HG02840 (cell line): ENCODE measurements around the gene DYNC1H1.

Source experiments
- ATAC-seq: cut with Tn5 transposase; IDR thresholded peaks from one replicate; pipeline ENCODE4 v1.9.1; 2021; ENCODE audit warnings: mild to moderate bottlenecking, moderate library complexity, moderate number of reproducible peaks; ENCODE audit not compliant: unreplicated experiment, low FRiP score

The DYNC1H1 gene

DNA sequence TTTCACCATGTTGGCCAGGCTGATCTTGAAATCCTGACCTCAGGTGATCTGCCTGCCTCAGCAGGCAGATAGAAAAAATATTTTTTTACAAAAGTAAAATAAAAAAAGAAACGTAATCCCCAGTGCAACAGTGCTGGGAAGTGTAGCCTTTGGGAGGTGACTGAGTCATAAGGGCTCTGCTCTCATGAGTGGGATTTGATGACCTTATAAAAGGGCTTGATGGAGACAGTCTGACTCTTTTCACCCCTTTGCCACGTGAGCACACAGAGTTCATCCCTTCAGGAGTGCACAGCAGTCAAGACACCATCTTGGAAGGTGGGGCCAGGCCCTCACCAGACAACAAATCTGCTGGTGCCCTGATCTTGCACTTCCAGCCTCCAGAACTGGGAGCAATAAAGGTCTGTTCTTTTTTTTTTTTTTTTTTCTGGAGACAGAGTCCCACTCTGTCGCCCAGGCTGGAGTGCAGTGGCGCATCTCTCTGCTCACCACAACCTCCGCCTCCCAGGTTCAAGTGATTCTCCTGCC is 24.7 kb upstream of the DYNC1H1 start:
- no peak for ATAC-seq

DNA sequence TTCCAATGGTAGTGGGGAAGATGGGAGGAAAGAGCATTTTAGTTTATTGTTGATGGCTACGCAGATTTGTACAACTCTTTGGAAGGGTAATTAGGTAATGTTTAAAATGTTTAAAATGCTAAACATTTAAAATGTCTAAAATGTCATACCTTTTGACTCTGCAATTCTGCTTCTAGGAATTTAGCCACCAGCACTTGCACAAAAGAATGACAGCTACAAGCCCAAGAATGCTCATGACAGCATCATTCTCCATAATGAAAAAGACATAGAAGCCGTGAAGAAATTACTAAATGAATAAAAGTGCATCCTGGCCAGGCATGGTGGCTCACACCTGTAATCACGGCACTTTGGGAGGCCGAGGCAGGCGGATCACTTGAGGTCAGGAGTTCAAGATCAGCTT is 19.9 kb upstream of the DYNC1H1 start:
- no peak for ATAC-seq

DNA sequence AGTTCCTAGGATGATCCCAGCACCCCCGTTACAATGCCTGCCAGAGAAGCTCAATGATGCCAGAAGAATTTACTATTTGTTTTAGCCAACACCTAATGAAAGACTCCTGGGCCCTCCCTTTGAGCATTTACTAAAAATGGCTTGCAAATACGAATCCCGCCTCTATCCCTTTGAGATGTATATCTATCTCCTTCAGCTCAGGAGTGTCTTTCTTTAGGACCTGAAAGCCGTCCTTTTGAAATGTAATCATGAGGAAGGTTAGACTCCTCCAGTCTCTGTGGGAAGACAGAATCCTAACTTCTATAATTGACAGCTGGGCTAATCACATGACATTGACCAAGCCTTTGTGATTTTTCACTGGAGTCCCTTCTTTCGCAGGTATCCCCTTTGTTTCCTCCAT is 19.2 kb upstream of the DYNC1H1 start:
- ATAC-seq, result no peak

DNA sequence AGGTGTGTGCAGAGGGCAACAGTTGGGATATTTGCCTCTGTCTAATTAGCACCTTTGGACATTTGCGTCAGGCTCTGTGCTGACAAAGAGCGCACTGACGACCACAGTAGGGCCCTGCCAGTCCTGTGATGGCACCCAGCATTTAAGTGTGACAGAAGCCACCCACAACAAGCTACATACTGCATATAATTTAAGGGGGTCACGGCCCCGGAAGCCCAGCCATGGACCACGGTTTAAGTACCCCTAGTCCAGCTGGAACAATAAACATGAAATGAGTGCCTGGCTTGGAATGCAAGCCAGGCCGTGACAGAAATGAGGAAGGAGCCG is 16.8 kb upstream of the DYNC1H1 start:
- ATAC-seq, result no peak

DNA sequence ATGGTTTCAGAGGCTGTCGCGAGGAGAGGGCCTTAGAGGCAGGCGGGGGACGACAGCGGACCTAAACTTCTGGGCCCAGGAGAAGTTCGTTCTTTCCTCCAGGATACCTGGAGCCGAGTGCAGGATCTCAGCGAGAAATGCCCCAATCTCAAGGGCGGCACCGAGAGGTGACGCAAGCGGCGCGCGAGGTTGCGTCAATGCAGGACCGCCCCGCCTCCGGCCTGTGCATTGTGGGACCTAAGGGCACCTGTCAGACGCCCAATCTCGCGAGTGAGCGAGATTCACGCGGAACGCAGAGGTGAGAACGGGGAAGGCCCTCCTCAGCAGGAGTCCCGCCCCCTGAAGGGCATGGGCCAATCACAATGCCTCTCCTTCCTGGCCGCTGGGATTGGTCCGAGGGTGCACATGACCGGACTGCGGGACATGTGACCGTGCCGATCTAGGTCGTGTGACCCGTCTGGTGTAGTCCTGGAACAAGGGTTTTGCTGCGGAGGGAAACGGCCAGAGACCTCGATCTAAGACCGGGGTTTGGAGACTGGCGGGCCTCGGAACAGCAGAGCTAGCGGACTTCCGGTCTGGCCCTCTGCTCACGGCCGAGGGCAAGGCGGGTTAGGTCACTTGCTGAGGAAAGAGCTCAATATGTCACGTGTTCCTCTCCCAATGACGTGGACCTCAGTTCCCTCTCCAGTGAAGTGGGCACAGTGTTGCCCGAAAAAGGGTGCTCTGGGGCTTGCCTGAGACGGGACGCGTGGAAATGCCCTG is 16.3 kb upstream of the DYNC1H1 start:
- peak; percentile 95 for ATAC-seq

DNA sequence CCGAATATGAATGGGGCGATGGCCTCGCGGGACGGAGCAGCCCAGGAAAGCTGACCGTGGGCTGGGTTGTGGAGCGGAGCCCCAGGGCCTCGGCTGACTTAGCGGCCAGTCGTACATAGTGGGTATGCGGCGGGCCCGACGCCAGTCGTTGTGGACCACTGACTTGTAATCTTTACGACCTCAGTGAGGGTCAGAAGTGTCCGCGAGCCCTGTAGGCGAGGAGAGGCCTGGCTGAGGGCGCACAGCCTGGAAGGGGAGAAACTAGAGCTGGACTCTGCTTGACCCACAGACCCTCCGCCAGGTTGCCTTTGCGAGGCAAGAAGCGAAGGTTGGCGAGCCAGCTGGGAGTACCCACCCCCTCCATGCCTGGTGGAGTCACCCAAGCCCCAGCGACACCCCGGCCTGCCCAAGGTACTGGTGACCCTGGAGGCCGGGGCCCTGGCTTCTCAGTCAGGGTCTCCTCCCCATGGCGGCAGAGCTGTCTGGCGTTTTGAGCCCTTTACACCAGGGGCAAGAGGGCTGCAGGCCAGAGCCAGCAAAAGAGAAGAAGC is 15.6 kb upstream of the DYNC1H1 start:
- ATAC-seq, result no peak

DNA sequence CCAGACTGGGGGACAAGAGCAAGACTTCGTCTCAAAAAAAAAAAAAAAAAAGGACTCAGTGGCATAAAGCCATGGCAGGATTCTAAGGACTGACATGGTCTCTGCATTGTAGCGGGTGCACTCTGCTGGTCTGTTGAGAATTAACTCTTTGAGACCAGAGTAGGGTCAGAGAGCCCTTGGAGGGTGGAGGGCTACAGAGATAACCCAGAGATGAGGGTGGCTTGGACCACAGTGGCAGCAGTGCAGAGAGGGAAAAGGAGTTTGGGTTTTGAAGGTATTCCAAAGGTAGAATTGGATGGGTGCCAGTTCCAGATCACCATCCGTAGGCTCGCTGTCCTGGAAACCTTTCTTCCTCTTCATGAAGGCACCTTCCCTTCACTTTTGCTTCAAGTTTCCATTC is 14.3 kb upstream of the DYNC1H1 start:
- ATAC-seq, result no peak

DNA sequence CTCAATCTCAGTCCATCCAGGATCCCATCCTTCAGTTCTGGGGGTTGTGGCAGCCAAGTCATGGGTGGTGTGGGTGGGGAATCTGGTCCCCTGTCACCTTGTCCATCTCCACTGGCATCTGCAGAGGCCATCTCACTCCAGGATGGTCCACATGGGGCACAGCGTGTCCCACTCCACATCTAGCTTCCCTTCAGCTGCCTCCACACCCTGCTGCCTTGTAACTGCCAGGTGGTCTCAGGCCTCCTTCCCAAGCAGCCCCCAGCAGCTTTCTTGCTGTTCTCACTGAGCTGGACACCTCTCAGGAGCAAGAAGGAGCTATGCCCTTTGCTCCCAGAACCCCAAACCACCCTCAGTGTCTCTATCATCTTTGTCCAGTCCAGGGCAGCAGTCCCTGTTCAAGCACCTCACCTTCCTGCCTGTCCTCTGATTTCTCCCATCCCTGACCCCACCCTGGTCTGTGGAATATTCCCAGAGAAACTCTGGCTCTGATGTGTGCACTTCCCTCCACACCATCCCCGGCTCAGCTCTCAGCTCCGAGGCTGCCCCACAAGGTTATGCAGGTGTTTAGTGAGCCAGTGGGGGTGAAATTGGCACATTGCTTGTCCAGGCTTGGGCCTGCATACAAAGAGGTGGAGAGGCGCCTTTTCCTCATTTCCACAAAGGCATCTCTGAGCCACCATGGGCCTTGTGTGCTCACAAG is 13.7 kb upstream of the DYNC1H1 start:
- no peak for ATAC-seq

DNA sequence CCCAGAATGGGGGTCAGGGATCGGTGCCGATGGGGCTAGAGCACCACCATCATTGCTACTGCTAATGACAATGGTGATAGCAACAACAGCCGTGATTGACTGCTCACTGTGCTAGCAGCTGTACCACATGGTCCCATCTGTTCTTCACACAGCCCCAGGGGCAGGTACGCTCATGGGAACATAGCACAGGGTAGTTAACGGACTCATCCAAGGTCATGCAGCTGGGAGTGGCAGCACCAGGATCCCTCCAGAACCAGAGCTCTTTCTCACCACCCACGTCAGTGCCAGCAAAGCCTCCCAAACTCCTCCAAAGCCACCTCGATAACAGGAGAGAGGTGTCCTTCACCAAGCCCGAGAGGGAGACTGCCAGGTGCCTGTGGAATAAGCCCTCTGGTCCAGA is 11.2 kb upstream of the DYNC1H1 start:
- no peak for ATAC-seq

DNA sequence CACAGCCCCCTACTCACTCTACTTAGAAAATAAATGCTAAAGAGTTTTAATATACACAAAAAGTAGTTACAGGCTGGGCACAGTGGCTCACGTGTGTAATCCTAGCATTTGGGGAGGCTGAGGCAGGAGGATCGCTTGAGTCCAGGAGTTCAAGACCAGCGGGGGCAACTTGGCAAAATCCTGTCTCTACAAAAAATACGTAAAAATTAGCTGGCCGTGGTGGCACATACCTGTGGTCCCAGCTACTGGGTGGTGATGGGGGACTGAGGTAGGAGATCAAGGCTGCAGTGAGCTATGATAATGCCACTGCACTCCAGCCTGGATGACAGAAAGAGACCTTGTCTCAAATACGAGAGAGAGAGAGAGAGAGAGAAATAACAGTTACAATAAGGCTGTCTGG is 9.9 kb upstream of the DYNC1H1 start:
- ATAC-seq, result no peak

DNA sequence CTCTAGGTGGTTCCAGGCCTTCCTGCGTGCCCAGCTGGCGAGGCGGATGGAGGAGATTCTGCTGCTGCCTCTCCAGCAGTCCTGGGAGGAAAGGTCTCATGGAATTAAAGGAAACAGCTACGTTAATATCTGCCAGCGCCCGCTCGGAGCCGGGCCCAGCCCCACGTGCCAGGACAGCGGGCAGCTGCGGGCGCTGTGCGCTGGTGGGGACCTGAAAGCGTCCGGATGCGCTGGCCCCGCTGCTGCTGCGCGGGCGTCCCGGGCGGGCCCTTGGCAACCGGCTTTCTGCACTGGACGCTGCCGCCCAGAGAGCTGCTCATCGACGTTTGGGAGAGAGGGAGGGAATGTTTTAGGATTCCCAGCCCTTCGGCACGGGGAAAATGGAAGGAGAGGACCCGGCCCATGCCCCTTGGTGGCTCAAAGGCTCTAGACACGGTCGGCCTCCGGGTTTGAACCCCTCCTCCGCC is 8.6 kb upstream of the DYNC1H1 start:
- ATAC-seq, result no peak

DNA sequence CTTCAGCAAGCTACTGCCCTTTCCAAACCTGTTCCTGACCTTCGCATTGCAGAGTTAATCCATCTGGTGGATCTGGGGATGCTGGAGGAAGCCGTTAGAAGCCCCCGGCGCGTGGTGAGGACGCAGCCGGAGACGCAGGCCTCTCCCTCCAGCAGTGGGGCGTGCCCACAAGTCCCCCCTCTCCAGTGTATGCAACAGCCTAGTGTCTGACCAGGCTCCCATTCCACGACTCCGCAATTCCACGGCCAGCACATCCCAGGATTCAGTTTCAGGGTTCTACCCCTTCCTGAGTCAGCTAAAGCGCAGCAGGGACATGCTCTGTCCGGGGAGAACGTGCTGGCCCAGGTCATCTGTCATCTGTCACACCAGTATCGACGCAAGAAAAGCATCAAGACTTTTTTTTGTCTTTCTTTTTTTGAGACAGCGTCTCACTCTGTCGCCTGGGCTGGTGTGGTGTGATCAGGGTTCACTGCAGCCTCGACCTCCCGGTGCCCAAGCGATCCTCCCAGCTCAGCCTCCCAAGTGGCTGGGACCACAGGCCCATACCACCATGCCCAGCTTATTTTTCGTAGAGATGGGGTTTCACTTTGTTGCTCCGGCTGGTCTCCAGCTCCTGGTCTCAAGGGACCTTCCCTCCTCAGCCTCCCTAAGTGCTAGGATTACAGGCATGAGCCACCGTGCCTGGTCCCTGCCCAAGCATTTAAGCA is 8.0 kb upstream of the DYNC1H1 start:
- ATAC-seq, result no peak

DNA sequence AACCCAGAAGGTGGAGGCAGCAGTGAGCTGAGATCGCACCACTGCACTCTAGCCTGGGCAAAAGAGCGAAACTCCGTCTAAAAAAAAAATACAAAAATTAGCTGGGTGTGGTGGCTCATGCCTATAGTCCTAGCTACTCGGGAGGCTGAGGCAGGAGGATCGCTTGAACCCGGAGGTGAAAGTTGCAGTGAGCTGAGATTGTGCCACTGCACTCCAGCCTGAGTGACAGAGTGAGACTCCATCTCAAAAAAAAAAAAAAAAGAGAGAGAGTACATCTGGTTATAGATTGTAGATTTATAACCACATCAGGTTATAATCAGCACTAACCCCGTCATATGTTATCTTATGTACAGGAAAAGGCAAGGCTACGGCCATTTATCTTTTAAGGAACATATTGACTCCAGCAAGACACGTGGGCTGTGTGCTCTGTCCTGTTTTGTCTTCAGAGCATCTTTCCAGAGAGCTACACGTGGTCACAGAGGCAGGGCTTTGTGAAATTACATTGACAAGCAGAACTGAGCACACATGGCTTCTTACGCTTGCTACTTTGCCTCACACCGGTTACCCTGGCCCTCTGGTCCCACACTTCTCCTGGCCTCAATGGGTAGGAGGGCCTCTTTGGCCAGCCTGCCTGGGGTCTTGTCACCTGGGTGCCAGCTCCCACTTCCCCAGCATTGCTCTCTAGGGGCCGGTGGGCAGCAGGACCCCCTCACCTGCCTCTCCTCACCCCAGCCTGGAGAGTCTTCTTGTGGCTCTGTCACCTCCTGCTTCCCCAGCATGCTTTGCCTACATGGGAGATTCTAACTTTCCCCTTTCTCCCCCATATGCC is 6.8 kb upstream of the DYNC1H1 start:
- no peak for ATAC-seq

DNA sequence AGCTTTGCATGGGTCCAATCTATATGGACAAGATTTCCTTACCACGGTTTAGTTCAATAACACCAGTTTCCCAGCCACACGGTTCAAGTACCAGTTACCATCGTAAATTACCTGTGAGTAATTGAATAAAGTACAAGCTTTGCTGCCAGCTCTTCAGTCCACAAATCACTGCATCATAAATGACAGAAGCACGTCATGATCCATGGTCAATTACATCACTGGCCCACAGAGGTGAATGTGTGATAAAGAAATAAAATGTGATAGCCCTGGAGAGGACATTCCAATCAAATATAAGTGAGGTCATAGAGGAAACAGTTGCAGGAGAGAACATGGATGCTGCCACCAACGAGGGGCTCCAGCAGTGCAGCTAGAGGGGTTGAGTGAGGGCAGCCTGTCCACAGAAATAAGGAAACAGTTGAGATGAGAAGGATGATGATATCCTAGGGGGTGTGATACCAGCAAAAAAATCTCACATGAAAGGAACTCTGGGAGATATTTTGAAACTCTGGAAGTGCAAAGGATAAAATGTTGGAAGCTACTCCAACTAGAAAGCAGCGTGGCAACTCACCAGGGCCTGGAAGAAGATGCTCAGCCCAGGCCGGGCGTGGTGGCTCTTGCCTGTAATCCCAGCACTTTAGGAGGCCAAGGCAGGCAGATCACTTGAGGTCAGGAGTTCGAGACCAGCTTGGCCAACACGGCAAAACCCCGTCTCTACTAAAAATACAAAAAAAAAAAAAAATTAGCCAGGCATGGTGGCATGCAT is 5.8 kb upstream of the DYNC1H1 start:
- ATAC-seq, result no peak

DNA sequence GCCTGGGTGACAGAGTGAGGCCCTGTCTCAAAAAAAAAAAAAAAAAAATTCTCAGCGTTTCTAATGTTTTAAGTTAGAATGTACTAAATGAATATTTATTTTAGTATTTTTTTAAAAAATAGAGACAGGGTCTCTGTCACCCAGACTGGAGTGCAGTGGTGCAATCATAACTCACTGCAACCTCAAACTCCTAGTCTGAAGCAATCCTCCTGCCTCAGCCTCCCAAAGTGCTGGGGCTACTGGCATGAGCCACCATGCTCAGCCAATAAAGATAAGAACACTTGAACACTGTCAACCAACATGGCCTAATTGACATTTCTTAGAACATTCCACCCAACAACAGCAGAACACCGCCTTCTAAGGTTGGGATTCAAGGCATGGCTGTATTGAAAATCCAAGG is 5.1 kb upstream of the DYNC1H1 start:
- no peak for ATAC-seq

DNA sequence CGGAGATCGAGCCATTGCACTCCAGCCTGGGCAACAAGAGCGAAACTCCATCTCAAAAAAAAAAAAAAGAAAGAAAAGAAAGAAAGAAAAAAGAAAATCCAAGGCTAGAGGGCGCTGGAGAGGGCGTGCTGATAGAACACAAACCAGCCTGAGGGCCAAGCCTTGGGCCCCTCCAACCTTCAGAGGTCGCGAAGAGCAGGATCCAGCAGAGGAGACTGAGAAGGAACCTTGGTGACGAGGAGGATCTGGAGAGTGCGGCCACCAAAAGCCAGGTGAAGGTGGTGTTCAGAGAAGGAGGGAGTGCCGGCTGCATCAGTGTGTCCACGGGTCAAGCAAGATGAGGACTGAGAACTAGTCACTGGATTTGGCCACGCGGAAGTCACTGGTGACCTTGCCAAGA is 4.1 kb upstream of the DYNC1H1 start:
- no peak for ATAC-seq

DNA sequence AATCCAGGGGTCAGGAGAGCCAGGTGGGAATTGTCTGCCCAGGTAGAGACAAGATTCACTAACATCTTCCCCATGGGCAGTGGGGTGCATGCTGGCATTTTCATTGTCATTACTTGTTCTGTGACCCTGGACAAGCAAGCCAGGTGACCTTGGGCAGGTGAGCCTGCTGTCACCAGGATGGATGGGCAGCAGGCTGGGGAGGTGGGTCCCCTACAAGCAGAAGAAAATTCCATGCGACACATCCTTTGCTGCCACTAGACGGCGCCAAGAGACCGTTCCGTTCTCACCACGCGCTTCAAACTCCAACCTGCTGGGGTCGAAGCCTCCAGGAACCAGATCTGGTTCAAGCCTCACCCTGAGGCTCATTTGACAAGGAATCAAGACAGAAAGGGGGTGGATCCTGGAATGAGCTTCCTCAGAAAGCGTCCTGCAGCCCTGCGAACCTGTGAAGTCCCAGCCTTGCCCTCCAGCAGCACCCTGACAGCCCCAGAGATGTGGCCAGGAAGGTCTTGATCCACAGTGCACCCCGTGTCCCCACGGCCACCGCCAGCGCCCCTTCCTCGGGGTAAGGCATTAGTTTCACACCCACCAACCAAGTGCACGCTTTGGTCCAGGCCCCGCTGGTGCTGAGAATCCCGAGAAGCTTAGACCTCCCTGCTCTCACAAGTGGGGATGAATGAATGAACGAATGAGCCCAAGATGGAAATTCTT is 3.2 kb upstream of the DYNC1H1 start:
- ATAC-seq, result no peak

DNA sequence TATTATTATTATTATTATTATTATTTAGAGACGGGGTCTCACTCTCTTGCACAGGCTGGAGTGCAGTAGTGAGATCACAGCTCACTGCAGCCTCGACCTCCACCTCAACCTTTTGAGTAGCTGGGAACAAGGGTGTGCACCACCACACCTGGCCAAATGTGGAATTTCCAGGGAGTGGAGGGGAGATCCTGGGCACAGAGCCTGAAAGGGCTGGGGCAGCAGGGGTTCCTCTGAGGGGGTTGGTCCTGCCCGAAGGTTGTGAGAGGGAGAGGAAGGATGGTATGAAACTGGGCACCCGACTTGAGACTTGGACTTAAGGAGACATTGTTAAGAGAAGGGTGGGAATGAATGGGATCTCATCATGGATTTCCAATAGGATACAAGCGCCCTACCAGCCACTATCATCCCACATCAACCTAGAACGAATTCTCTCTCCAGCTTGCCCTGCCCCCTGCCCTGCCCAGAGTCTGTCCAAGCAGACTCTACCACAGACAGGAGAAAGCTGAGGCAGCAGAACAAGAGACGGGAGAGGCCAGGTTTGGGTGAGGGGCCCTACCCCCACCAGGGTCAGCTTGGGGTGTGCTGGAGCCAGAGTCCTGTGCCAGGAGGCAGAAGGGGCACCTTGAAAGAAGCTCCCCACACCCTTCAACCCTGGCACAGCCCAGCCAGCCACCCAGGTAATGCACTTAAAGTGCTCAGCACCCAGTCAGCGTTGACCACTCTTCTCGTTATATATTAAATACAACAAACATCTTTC is 2.4 kb upstream of the DYNC1H1 start:
- no peak for ATAC-seq
